ENCODE results near the gene MYH9. TPM values are rescaled to one million over a fixed set of nuclear protein-coding genes. Genes with fewer than 3 reads are reported as not detected.

Gene MYH9
- total RNA-seq, 2 experiments from 2014 or later, result 624 to 679 TPM

- H3K27me3 Mint-ChIP-seq, result no peaks in the 10 kb centered on the region
- DNase-seq (peak; percentile 42), ATAC-seq (no peak)
- H3K4me1 Mint-ChIP-seq (ENCODE audit: low read depth), result peaks cover 92% of the 10 kb centered on the region
- intact Hi-C loops (cut with micrococcal nuclease), result no loop called here
- H3K9me3 Mint-ChIP-seq, result no peaks in the 10 kb centered on the region
- ChIA-PET CTCF (interaction anchor here (0.8 to 5.1 kb wide), 5 partner anchors 7 to 135 kb away, joined by 3 to 31 read pairs (median 6); no protein-coding TSS in a partner anchor), POLR2A (interaction anchor here (0.7 to 44.1 kb wide), 5 partner anchors 8 to 146 kb away, joined by 3 to 1125 read pairs (median 3); partner anchors contain the start of genes MYH9 and TXN2)
- H3K4me3 Mint-ChIP-seq, result peak overlapping the region; percentile 90
- peak overlapping the region; percentile 100 for H3K27ac Mint-ChIP-seq
- H3K36me3 Mint-ChIP-seq (ENCODE audit: low read depth), result peaks cover 89% of the 10 kb centered on the region
- TF ChIP-seq CTCF (IDR thresholded peaks at IDR 0.05), result no peak
Observed at GRCh38 chr22:36335621-36336020, 52.1 kb downstream of the MYH9 start.

DNA sequence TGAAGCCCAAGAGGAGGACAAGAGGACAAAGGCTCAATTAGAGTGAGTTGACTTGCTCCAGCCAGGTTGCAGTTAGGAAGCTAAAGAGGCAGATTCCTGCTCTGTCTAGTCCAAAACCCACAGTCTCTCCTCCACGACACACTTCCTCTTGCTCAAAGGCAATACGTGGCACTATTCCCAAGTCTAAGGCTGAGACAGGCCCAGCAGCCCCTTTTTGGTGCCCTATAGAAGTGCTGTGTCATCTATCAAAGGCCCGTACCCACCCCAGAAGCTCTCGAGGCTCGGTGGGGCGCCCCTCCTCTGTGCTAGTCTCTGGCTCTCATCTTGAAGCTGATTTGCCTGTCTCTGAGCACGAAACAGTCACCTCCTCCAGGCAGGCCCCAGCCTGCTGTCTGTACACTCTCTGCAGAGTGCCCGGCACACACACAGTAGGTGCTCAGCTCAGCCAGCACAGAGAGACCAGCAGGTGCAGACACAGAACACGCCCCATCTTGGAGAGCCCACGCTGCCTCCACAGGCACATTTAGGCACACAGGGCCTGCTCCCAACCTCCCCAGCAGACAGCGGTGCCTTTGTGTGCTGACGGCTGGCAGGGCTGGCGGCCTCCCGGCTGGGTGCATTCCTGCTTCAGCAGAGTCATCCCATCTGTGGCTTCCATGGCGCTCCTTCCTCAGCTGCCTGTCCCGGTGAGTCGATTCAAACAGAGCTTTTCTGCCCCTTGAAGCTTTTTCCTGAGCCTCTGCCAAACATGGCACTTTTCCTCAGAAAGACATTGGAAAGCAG lies 52.8 kb downstream of the MYH9 start:
- no peaks in the 10 kb centered on the region for H3K9me3 Mint-ChIP-seq
- intact Hi-C loops (cut with micrococcal nuclease), result loop anchor here (5.0 kb wide), 2 partner anchors 42 to 117 kb away; no protein-coding TSS in a partner anchor
- H3K27me3 Mint-ChIP-seq, result no peaks in the 10 kb centered on the region
- DNase-seq (peak; percentile 69), ATAC-seq (peak; percentile 8)
- peak overlapping the region; percentile 90 for H3K4me3 Mint-ChIP-seq
- ChIA-PET CTCF (interaction anchor here (0.8 to 5.1 kb wide), 11 partner anchors 8 to 136 kb away, joined by 3 to 31 read pairs (median 6); no protein-coding TSS in a partner anchor), POLR2A (interaction anchor here (0.7 to 44.1 kb wide), 5 partner anchors 8 to 146 kb away, joined by 3 to 1125 read pairs (median 3); partner anchors contain the start of genes MYH9 and TXN2)
- H3K27ac Mint-ChIP-seq, result peak overlapping the region; percentile 100
- TF ChIP-seq CTCF (IDR thresholded peaks at IDR 0.05), result no peak
- peaks cover 93% of the 10 kb centered on the region for H3K36me3 Mint-ChIP-seq (ENCODE audit: low read depth)
- H3K4me1 Mint-ChIP-seq (ENCODE audit: low read depth), result peaks cover 95% of the 10 kb centered on the region

DNA sequence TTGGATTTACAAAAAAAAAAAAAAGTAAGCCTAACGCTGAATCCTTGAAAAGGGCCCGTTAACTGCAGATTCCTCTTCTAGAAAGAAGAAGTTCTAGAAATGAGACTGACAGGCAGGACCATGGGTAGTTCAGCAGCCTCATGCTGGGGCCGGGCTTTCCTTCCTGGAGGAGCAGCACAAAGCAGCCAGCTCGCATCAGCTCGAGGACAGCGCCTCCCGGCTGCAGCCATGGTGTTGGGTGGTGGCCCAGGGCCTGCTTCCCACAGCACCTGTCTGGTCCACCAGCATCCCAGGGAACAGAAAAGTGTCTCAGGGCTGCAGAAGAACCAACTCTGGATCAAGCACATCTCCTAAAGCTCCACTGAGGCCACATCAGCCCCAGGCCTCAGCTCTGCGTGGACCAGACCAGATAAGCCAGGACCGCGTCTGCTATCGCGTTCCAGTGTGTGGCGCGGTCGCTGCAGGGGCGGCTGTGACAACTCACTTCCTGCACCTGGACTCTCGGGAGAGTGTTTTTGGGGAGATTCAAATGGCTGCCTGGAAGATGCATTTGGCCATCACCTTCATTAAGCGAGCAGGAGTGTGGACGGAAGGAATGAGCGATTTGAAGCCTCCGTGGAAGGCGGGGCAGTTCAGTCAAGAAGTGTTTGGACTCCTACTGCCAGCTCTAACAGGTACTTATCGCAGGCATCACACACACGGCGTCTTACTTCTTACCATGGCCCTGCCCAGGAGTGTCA lies 53.5 kb downstream of the MYH9 start:
- TF ChIP-seq CTCF (IDR thresholded peaks at IDR 0.05), result no peak
- Mint-ChIP-seq H3K4me1 (ENCODE audit: low read depth) (peaks cover 96% of the 10 kb centered on the region), H3K27ac (peak overlapping the region; percentile 100), H3K4me3 (peak overlapping the region; percentile 90), H3K27me3 (no peaks in the 10 kb centered on the region), H3K36me3 (ENCODE audit: low read depth) (peaks cover 94% of the 10 kb centered on the region), H3K9me3 (no peaks in the 10 kb centered on the region)
- CTCF ChIA-PET, result interaction anchor here (1.0 to 5.1 kb wide), 15 partner anchors 9 to 137 kb away, joined by 3 to 31 read pairs (median 5); no protein-coding TSS in a partner anchor
- POLR2A ChIA-PET, result interaction anchor here (0.6 to 44.1 kb wide), 8 partner anchors 9 to 686 kb away, joined by 3 to 1125 read pairs (median 4); partner anchors contain the start of genes APOL6, MYH9 and TXN2
- intact Hi-C loops (cut with micrococcal nuclease), result loop anchor here (5.0 kb wide), 2 partner anchors 43 to 118 kb away; no protein-coding TSS in a partner anchor
- no peak for ATAC-seq
- peak; percentile 62 for DNase-seq

- no peak for DNase-seq
- Mint-ChIP-seq H3K4me1 (ENCODE audit: low read depth) (peaks cover 96% of the 10 kb centered on the region), H3K9me3 (no peaks in the 10 kb centered on the region), H3K36me3 (ENCODE audit: low read depth) (peaks cover 94% of the 10 kb centered on the region), H3K27ac (peak overlapping the region; percentile 100), H3K4me3 (peak overlapping the region; percentile 90), H3K27me3 (no peaks in the 10 kb centered on the region)
- CTCF ChIA-PET, result interaction anchor here (0.8 to 5.1 kb wide), 19 partner anchors 10 to 153 kb away, joined by 3 to 31 read pairs (median 5); partner anchors contain the start of gene APOL2
- ATAC-seq, result no peak
- POLR2A ChIA-PET, result interaction anchor here (0.8 to 44.1 kb wide), 7 partner anchors 10 to 685 kb away, joined by 3 to 1125 read pairs (median 3); partner anchors contain the start of genes APOL6 and MYH9
- no peak for TF ChIP-seq CTCF (IDR thresholded peaks at IDR 0.05)
- intact Hi-C loops (cut with micrococcal nuclease), result loop anchor here (5.0 kb wide), 2 partner anchors 44 to 119 kb away; no protein-coding TSS in a partner anchor
Observed at GRCh38 chr22:36333644-36334043, 54.1 kb downstream of the MYH9 start.
